DMS 273 treated with DMSO at 0.1 percent for 48 hours (cell line): ENCODE data around the gene NELL1.

Experiments used
- DNase-seq: peaks from one replicate; lab custom pipeline; 2025; lab: John Stamatoyannopoulos, UW

The NELL1 gene

DNA sequence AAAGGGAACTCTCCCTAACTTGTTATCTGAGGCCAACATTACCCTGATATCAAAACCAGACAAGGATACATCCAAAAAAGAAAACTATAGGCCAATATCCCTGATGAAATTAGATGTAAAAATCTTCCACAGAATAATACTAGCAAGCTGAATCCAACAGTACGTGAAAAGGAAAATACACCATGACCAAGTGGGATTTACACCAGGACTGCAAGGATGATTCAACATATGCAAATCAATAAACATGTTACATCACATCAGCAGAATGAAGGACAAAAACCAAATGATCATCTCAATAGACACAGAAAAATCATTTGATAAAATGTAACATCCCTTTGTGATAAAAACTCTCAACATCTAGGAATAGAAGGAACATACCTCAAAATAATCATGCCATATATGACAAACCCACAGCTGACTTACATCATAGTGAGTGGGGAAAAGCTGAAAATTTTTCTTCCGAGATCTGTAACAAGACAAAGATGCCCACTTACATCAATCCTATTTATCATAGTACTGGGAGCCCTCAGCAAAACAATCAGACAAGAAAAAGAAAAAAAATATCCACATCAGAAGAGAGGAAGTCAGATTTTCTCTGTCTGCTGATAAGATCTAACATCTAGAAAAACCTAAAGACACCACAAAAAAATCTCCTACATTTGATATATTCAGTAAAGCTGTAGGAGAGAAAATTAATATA lies 820.2 kb downstream of the NELL1 start:
- DNase-seq: no peak

- DNase-seq: no peak
Observed at GRCh38 chr11:21492931-21493330, 823.5 kb downstream of the NELL1 start.

GRCh38 chr11:21494946-21495345 lies 825.6 kb downstream of the NELL1 start:
- no peak for DNase-seq

GRCh38 chr11:21495879-21496278 lies 826.5 kb downstream of the NELL1 start:
- no peak for DNase-seq

- DNase-seq: no peak
Observed at GRCh38 chr11:21501245-21501644, 831.9 kb downstream of the NELL1 start.

DNA sequence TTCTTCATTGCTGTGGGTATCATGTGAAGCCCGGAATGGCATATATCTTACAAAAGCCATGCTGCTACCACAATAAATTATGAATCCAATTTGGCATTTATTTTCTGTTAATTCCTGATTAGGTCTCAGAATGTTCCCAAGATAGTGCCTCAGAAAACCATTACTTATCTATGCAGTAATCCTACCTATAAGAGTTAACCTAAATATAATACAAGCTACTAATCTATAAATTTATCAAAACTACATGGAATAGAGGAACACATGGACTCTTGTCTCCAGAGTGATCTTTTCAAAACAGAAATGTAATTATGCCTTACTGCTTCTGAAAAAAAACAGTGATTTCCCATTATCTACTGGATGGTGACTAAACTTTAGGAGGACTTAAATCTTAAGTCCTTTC lies 835.7 kb downstream of the NELL1 start:
- DNase-seq: no peak

- no peak for DNase-seq
Observed at GRCh38 chr11:21511835-21512440, 842.6 kb downstream of the NELL1 start.

- no peak for DNase-seq
Observed at GRCh38 chr11:21514316-21514715, 844.9 kb downstream of the NELL1 start.

DNA sequence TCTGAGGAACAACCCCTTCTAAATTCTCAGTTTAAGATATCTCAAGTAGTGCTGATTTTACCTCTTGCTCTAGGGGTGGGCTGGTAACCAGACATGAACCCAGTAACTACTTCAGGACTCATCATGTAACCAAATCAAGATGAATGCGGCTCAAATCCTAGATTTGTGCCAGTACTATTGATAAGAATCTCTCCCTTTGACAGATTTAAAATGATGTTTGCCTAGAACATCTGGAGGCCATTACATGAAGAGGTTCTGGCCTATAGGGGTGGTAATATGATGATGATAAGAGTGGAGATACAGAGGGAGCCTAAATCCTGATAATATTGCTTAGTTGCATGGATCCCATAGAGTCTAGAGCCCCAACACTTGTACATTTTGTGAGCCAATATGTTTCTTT lies 850.9 kb downstream of the NELL1 start:
- DNase-seq: no peak

GRCh38 chr11:21529187-21529586 lies 859.8 kb downstream of the NELL1 start:
- no peak for DNase-seq

- no peak for DNase-seq
Observed at GRCh38 chr11:21534288-21534687, 864.9 kb downstream of the NELL1 start.

DNA sequence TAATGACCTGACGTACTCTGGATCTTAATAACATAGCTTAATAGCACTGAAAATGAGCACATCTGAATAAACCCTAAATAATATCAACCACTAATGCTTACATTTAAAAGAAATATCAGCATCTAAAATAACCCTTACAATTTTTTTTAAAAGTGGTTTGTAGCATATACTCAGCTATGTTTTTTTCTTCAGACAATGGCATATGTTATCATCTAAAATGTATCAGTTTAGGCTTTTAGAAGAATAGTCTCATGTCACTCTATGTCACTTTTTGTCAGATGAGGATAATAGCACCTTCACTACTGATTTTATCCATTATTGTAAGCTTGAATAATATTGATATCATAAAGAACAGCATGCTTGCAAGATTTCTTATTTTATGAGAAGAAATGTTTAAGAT lies 868.6 kb downstream of the NELL1 start:
- no peak for DNase-seq

DNA sequence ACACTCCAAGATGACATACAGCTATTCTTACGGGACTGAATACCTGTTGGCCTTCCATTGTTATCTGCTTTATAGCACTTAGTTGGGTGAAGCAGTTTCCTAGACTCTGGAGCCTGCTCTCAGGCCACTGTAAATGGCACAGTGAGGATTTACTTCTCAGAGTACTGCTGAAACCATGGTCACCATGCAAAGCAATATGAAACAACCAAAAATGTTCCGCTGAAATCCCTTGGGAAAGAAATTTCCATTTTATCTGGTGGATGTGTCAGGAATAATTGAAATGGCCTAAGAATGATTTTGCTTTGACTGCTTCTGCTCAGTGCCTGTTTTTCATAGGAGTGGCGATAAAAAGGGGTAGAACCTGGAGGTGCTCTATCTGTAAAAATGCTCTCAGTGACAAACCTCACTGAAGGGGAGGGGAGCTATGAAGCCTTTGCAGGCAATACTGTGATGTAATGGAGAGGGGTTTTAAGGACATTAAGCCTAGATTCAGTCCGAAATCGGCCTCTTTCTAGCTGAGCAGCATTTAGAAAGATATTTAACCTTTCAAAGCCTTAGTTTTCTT lies 871.9 kb downstream of the NELL1 start:
- DNase-seq: no peak

DNA sequence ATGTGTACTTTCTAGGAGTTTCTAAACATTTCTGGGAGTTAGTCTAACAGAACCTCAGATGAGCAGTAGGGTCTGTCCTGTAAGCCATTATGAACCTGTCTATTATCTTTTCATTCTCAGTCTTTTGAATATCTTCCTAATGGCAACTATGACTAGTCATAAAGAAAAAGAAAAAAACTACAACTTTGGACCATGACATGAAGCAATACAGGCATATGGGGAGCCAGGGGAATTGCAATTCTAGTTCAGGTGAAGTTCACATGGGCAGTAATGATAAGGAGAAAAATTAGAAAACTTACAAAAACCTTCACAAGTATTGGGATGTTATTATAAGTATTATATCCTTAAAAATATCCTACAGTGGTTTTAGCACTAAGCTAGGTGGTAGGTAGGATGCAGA lies 874.5 kb downstream of the NELL1 start:
- DNase-seq: no peak

GRCh38 chr11:21545699-21546098 lies 876.3 kb downstream of the NELL1 start:
- no peak for DNase-seq

GRCh38 chr11:21546703-21547102 lies 877.3 kb downstream of the NELL1 start:
- DNase-seq: no peak

DNA sequence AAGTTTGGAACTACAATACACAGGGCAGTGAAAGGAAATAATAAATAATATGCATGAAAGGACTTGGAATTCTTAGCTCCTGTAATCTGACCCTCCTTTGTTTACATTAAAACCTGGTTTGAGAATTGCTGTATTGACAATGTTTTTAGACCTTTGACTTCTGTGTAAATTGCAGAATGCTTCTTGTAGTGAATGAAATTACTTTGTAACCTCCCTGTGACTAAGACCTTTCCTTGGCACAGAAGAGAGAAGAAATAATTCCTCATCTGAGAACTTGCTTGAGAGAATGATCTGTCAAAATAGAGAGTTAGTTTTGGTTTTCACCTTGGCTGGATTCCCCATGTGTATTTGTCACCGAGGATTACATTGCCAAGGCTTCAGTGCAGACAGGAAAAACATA lies 883.5 kb downstream of the NELL1 start:
- no peak for DNase-seq

GRCh38 chr11:21553795-21554194 lies 884.4 kb downstream of the NELL1 start:
- DNase-seq: no peak

GRCh38 chr11:21554284-21554683 lies 884.9 kb downstream of the NELL1 start:
- no peak for DNase-seq

DNA sequence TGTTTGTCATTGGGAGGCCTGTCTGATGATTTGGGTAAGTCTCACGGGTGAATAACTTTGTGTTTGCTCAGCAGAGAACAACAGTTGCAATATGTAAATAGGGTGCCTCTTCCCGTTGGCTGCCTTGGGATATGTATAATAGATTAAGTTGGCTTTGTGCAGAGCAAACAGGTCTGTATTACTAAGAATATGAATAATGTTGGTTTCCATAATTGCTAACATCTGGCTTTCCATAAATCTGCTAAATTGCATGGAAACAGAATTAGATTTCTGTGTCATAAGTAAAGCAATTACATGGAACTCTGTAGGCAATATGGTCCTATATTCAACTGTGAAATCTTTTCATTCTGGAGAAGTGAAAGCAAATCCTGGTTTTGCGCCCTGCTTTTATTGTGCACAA lies 887.5 kb downstream of the NELL1 start:
- DNase-seq: no peak

- no peak for DNase-seq
Observed at GRCh38 chr11:21560466-21560975, 891.1 kb downstream of the NELL1 start.

GRCh38 chr11:21561581-21561980 lies 892.2 kb downstream of the NELL1 start:
- DNase-seq: no peak

DNA sequence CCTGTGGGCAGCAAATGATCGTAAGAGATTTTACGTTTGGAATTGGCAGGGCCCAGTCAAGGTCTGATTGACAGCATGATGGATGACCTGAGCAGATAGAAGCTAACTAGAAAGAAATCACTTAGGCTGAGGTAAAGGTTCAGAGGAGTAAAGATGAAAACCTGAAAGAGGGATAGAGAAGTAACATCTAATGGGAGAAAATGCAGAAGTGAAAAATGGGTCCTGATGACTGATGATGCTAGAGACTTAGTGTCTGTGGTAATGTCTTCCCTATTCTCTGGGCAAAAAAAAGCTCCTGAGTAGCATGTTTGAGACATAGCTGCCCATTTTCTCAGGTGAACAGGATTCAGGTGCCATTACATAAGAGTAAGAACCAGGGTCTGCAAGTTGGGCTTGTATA lies 894.7 kb downstream of the NELL1 start:
- no peak for DNase-seq
